GM12878 (cell line): Measurements from ENCODE around the gene FUZ. TPM values are rescaled to one million over a fixed set of nuclear protein-coding genes. Genes with fewer than 3 reads are reported as not detected.

Experiments
- ATAC-seq: fragments of 200-7000 bp; cut with Tn5 transposase; 3 replicates; pipeline ENCODE4 v1.9.1; 2020; ENCODE audit warnings: mild to moderate bottlenecking, moderate library complexity
- BruUV-seq: library from RNA; stranded (reverse); fragments of 400-500 nt; replicated peaks from 2 replicates; lab custom pipeline; 2021; lab: Mats Ljungman, UMichigan
- CTCF ChIA-PET: fragments of 300-600 bp; sonication (Branson Sonifier 250); formaldehyde crosslinking; extraction: SDS; loops from one replicate; lab custom pipeline; 2021; ENCODE audit warnings: inconsistent platforms; lab: Yijun Ruan, JAX
- POLR2A ChIA-PET: fragments of 350-600 bp; formaldehyde crosslinking; extraction: SDS; loops from one replicate; lab custom pipeline; 2021; ENCODE audit warnings: inconsistent platforms; lab: Charles Lee
- RAD21 ChIA-PET: fragments of 300-600 bp; sonication (Branson Sonifier 250); formaldehyde crosslinking; loops from one replicate; lab custom pipeline; 2023; ENCODE audit warnings: antibody characterized with exemption; ENCODE audit not compliant: unreplicated experiment; lab: Charles Lee
- SMC1A ChIA-PET: fragments of 300-600 bp; sonication (Branson Sonifier 250); formaldehyde crosslinking; loops from one replicate; lab custom pipeline; 2023; ENCODE audit not compliant: unreplicated experiment, uncharacterized antibody; lab: Charles Lee
- DNase-seq: peaks from one replicate; pipeline ENCODE4 v3.0.0-alpha.2; 2011; ENCODE audit warnings: low read depth, low spot score
- FAIRE-seq: peaks from 3 replicates; lab custom pipeline; 2011; peaks lifted over from hg19 to GRCh38; lab: Jason Lieb, UNC
- H2AFZ ChIP-seq: 2 replicates; pipeline ENCODE4 v1.6.0; 2011; ENCODE audit warnings: low read depth, low read length, control low read depth; ENCODE audit not compliant: control insufficient read depth
- H3K27ac ChIP-seq: 2 replicates; pipeline ENCODE4 v1.5.1; 2011; ENCODE audit warnings: control low read depth; ENCODE audit not compliant: control insufficient read depth, insufficient read depth
- H3K27me3 ChIP-seq, 2 experiments: replicated peaks in 1 of 2; 2 replicates each; pipeline versions ENCODE4 v1.6.0 to v1.6.1; 2011; ENCODE audit warnings: low read length in 1 of 2; ENCODE audit not compliant: control insufficient read depth in 2 of 2, insufficient read depth in 2 of 2
- H3K36me3 ChIP-seq, 2 experiments: 2 replicates each; pipeline ENCODE4 v1.5.1; 2011; ENCODE audit warnings: low read length in 1 of 2; ENCODE audit not compliant: control insufficient read depth in 2 of 2, insufficient read depth in 2 of 2
- H3K4me1 ChIP-seq: 2 replicates; pipeline ENCODE4 v1.6.1; 2011; ENCODE audit warnings: mild to moderate bottlenecking, low read length, moderate library complexity, mixed read lengths; ENCODE audit not compliant: control insufficient read depth, insufficient read depth
- H3K4me2 ChIP-seq: 2 replicates; pipeline ENCODE4 v1.6.0; 2011; ENCODE audit warnings: control low read depth; ENCODE audit not compliant: control insufficient read depth, insufficient read depth
- H3K4me3 ChIP-seq: fragments of 200-600 bp; sonication (generic); 2 replicates; pipeline ENCODE4 v1.5.1; 2016
- H3K79me2 ChIP-seq: 2 replicates; pipeline ENCODE4 v1.6.0; 2011; ENCODE audit warnings: low read length; ENCODE audit not compliant: control insufficient read depth, insufficient read depth
- H3K9ac ChIP-seq: 2 replicates; pipeline ENCODE4 v1.8.0; 2011; ENCODE audit warnings: low read length, control low read depth, mixed read lengths; ENCODE audit not compliant: control insufficient read depth, insufficient read depth
- H3K9me3 ChIP-seq: replicated peaks from 3 replicates; pipeline ENCODE4 v1.5.1; 2011; ENCODE audit warnings: mild to moderate bottlenecking, low read length; ENCODE audit not compliant: control insufficient read depth, insufficient read depth
- H4K20me1 ChIP-seq: 2 replicates; pipeline ENCODE4 v1.6.0; 2011; ENCODE audit not compliant: control insufficient read depth, insufficient read depth
- BRCA1 ChIP-seq: IDR thresholded peaks from 2 replicates; pipeline ENCODE4 v1.6.1; 2011; ENCODE audit warnings: low read depth, low read length, improper control_type of control experiment
- CHD1 ChIP-seq: IDR thresholded peaks from 2 replicates; pipeline ENCODE4 v1.6.1; 2012; ENCODE audit warnings: low read depth, low read length, improper control_type of control experiment
- CUX1 ChIP-seq: IDR thresholded peaks from 2 replicates; pipeline ENCODE4 v1.6.1; 2012; ENCODE audit warnings: improper control_type of control experiment, low read depth, low read length; ENCODE audit not compliant: insufficient replicate concordance
- FOXK2 ChIP-seq: fragments of 450-650 bp; IDR thresholded peaks from 2 replicates; pipeline ENCODE4 v1.6.1; 2017; ENCODE audit warnings: mild to moderate bottlenecking, moderate library complexity
- GATAD2B ChIP-seq: fragments of 450-650 bp; conservative IDR thresholded peaks from 2 replicates; pipeline ENCODE4 v1.6.1; 2017; ENCODE audit warnings: low read depth, mild to moderate bottlenecking, moderate library complexity
- HDGF ChIP-seq: fragments of 450-650 bp; IDR thresholded peaks from 2 replicates; pipeline ENCODE4 v1.6.1; 2016; ENCODE audit warnings: antibody characterized with exemption
- JUND ChIP-seq: IDR thresholded peaks from 2 replicates; pipeline ENCODE4 v1.6.1; 2012; ENCODE audit warnings: low read depth, mild to moderate bottlenecking, low read length, improper control_type of control experiment, moderate library complexity
- MAX ChIP-seq: IDR thresholded peaks from 2 replicates; pipeline ENCODE4 v1.6.1; 2012; ENCODE audit warnings: low read depth, low read length, improper control_type of control experiment
- MTA3 ChIP-seq: IDR thresholded peaks from 2 replicates; pipeline ENCODE4 v1.6.1; 2012; ENCODE audit warnings: low read length, inconsistent platforms, borderline replicate concordance
- MYC ChIP-seq: IDR thresholded peaks from 2 replicates; pipeline ENCODE4 v1.6.1; 2011; ENCODE audit warnings: mild to moderate bottlenecking, low read length, moderate library complexity, inconsistent platforms; ENCODE audit not compliant: insufficient read depth, insufficient replicate concordance, insufficient read length, severe bottlenecking
- NFIC ChIP-seq: IDR thresholded peaks from 2 replicates; pipeline ENCODE4 v1.6.1; 2012; ENCODE audit warnings: low read depth, mild to moderate bottlenecking, inconsistent platforms, low read length, moderate library complexity
- PAX5 ChIP-seq: IDR thresholded peaks from 2 replicates; pipeline ENCODE4 v1.6.1; 2011; ENCODE audit warnings: low read depth, low read length, borderline replicate concordance
- SMAD5 ChIP-seq: IDR thresholded peaks from 2 replicates; pipeline ENCODE4 v1.6.1; 2016; ENCODE audit warnings: antibody characterized with exemption, low read depth
- SMC3 ChIP-seq: IDR thresholded peaks from 2 replicates; pipeline ENCODE4 v1.6.1; 2011; ENCODE audit warnings: low read length, improper control_type of control experiment, borderline replicate concordance
- SREBF1 ChIP-seq: IDR thresholded peaks from 2 replicates; pipeline ENCODE4 v1.6.1; 2012; ENCODE audit warnings: mild to moderate bottlenecking, low read length
- USF1 ChIP-seq: IDR thresholded peaks from 2 replicates; pipeline ENCODE4 v1.6.1; 2011; ENCODE audit warnings: borderline replicate concordance, low read depth, mild to moderate bottlenecking, moderate library complexity, mixed read lengths, low read length; ENCODE audit not compliant: insufficient read depth; ENCODE audit errors: extremely low read length
- WGBS: methylation state at CpG from one replicate; pipeline ENCODE4 v1.1.6; 2016; ENCODE audit warnings: low lambda C conversion rate; ENCODE audit not compliant: insufficient replicate concordance, insufficient coverage; ENCODE audit errors: missing lambda C conversion rate; 5-methylcytosine and 5-hydroxymethylcytosine counted together
- in situ Hi-C: fragments of 300-500 bp; cut with MboI; formaldehyde crosslinking; loops from 9 replicates; pipeline ENCODE4 v1.14.3; 2018; ENCODE audit warnings: mixed read lengths
- intact Hi-C: fragments of 100-400 bp; cut with micrococcal nuclease; formaldehyde crosslinking; loops from one replicate; pipeline ENCODE4 v1.14.2; 2022; ENCODE audit not compliant: unreplicated experiment
- polyA plus RNA-seq, 11 experiments: library from polyadenylated mRNA; depleted of rRNA in 4 of 11; unstranded in 6 of 11; stranded (reverse) in 5 of 11; fragments of >200 nt; fragmentation: Nextera tagmentation in 4 of 11; fragmentation: Illumina TruSeq in 1 of 11; extraction: Ambion mirVana in 4 of 11; extraction: Trizol in 1 of 11; gene quantifications; 1 replicate in 1 of 11; 2 replicates in 10 of 11; pipeline versions ENCODE4 v1.2.1 to v1.2.3, GENCODE V29; 2011 to 2016; ENCODE audit warnings: inconsistent platforms in 2 of 11, missing spikeins in 2 of 11, low read depth in 1 of 11
- total RNA-seq, 4 experiments: library from RNA; depleted of rRNA in 3 of 4; stranded (reverse); fragments of >200 nt in 3 of 4; fragmentation: Illumina TruSeq in 1 of 4; extraction: Trizol in 1 of 4; gene quantifications; 2 replicates each; pipeline versions ENCODE4 v1.2.1 to v1.2.3, GENCODE V29; 2013 to 2021

The FUZ gene
- total and polyA plus RNA-seq, 10 of the 15 experiments (the other 5 are each of a cell fraction or from before 2014, with no cell fraction given), result 0.18 to 11.5 (median 8.8) TPM

GRCh38 chr19:49840321-49840720 lies 27.2 kb upstream of the FUZ start:
- ChIA-PET RAD21 (no interaction called here), SMC1A (interaction anchor here (0.5 to 0.6 kb wide), 2 partner anchors 8 to 118 kb away, joined by 3 read pairs; no protein-coding TSS in a partner anchor), POLR2A (no interaction called here), CTCF (no interaction called here)
- in situ Hi-C loops (no loop called here), intact Hi-C loops (no loop called here)
- no peak for TF ChIP-seq JUND
- TF ChIP-seq CHD1, result no peak
- TF ChIP-seq MTA3, result no peak
- TF ChIP-seq PAX5, result no peak
- no peak for TF ChIP-seq MYC
- TF ChIP-seq NFIC, result no peak
- TF ChIP-seq BRCA1, result no peak
- TF ChIP-seq HDGF, result no peak
- TF ChIP-seq FOXK2, result no peak
- no peak for TF ChIP-seq MAX
- TF ChIP-seq GATAD2B, result no peak
- TF ChIP-seq SMC3, result no peak
- no peak for TF ChIP-seq SMAD5
- TF ChIP-seq CUX1, result no peak
- no peak for TF ChIP-seq SREBF1
- no peak for TF ChIP-seq USF1
- Histone ChIP-seq H3K36me3 (peaks cover 10 to 11% of the 10 kb centered on the region in 2 experiments), H3K4me1 (peaks cover 13% of the 10 kb centered on the region), H2AFZ (no peak overlapping the region), H4K20me1 (no peaks in the 10 kb centered on the region), H3K27me3 (no peaks in the 10 kb centered on the region), H3K27ac (no peak overlapping the region), H3K4me2 (no peak overlapping the region), H3K9ac (no peak overlapping the region), H3K9me3 (no peaks in the 10 kb centered on the region), H3K79me2 (no peaks in the 10 kb centered on the region), H3K4me3 (no peak overlapping the region)
- ATAC-seq (no peak), FAIRE-seq (no peak), DNase-seq (no peak)
- no TSS peak for BruUV-seq
- WGBS, result 97% methylated on average over 11 of the region's 11 CpGs
